Measurements from ENCODE around the gene SETD1A. TPM values are rescaled to one million over a fixed set of nuclear protein-coding genes. Genes with fewer than 3 reads are reported as not detected.
A peak's percentile ranks its signal among the peaks of the same experiment; 100 is the strongest.
"Not testable (repeated sequence)": the region's sequence is repeated elsewhere in the genome, so short reads cannot be mapped to it uniquely, and the experiment has no call there.

The SETD1A gene
- total RNA-seq, 1 experiment from 2014 or later = 8.9 TPM

DNA sequence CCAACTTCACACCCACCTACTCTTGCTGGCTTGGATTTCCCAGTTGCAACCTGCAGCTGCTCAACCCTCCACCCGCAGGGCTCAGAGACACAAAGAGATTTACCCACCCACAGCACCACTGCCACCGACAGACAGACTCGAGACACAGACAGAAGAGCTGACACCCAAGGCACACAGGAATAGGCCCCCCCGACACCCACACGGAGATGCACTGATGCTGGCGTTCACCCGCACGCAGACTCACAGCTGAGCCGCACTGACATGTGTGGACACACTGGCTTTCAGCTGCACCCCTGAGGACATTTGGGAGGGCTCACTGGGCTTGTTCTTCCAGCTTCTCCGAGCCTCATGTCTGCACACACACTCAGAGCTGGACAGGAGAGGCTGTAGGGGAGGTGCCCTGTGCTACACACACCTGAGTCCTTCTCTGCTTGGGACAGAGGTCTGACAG is 44.7 kb downstream of the SETD1A start:
- no peak overlapping the region for H3K27ac ChIP-seq
- no peaks in the 10 kb centered on the region for H3K9me3 ChIP-seq (replicated peaks)
- no peak overlapping the region for H3K4me3 ChIP-seq
- peaks cover 27% of the 10 kb centered on the region for H3K4me1 ChIP-seq
- DNase-seq = peak in 1 of 2 experiments; percentile 50
- no peaks in the 10 kb centered on the region for H3K36me3 ChIP-seq
- no peaks in the 10 kb centered on the region for H3K27me3 ChIP-seq

DNA sequence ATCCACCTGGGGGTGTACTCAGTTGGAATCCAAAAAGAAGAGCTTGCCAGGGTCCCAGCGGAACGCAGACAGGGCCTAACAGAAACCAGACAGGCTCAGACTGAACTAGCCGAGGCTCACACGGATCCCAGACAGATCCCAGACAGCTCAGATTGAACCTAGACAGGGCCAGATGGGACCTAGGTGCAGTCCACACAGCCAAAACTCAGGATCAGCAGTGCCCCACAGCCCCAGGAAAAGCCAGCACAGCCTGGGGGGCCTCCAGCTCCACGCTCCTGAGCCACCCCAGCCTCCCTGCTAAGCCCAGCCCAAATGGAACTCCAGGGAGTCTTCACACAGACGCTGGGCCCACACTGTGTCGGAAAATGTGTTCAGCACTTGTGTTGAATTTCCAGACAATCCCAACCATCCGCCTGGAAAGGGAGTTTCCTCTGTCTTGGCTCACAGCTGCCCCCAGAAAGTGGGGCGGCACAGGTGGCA is 45.3 kb downstream of the SETD1A start:
- Histone ChIP-seq H3K27me3 (no peaks in the 10 kb centered on the region), H3K9me3 (replicated peaks) (no peaks in the 10 kb centered on the region), H3K27ac (no peak overlapping the region), H3K4me1 (peaks cover 21% of the 10 kb centered on the region), H3K4me3 (no peak overlapping the region), H3K36me3 (no peaks in the 10 kb centered on the region)
- DNase-seq = no peak

DNA sequence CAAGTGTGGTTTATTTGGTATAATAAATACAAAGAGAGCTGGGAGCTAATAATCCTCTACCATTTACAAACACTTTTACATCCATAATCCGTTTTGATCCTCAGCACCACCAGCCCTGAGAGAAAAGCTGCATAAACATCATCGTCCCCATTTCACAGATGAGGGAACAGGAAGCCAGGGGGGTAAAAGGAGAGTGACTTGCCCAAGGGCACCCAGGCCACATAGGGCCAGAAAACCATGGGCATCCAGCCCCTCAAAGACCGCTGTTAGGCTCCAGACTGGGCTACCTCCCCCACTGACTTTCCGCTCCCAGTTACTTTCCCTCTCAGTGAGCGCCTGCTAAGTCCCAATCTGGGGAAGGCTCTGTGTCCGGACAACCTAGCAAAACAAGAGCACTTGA is 46.2 kb downstream of the SETD1A start:
- Histone ChIP-seq H3K9me3 (replicated peaks) (no peaks in the 10 kb centered on the region), H3K36me3 (no peaks in the 10 kb centered on the region), H3K27ac (no peak overlapping the region), H3K27me3 (no peaks in the 10 kb centered on the region), H3K4me1 (peaks cover 13% of the 10 kb centered on the region), H3K4me3 (no peak overlapping the region)
- DNase-seq = no peak

DNA sequence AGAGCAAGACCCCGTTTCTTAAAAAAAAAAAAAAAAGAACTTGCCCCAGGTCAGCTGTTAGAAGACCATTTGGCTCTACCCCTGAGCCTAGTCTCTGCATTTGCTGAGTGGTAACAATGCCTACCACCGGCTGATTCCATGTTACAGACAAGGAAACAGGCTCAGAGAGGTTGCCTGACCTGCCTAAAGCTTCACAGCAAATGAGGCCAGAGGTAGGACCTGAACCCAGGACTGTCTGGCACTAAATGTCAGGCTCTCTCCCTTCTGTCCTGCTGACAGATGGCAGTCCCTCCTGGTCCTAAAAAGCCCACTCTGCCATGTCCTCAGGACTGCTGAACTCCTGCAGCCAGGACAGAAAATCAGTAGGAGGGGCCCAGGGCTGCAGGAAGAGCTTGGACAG is 47.1 kb downstream of the SETD1A start:
- no peak for DNase-seq
- H3K27ac ChIP-seq = no peak overlapping the region
- H3K9me3 ChIP-seq (replicated peaks) = no peaks in the 10 kb centered on the region
- H3K4me3 ChIP-seq = no peak overlapping the region
- H3K36me3 ChIP-seq = no peaks in the 10 kb centered on the region
- H3K27me3 ChIP-seq = no peaks in the 10 kb centered on the region
- peaks cover 9% of the 10 kb centered on the region for H3K4me1 ChIP-seq

DNA sequence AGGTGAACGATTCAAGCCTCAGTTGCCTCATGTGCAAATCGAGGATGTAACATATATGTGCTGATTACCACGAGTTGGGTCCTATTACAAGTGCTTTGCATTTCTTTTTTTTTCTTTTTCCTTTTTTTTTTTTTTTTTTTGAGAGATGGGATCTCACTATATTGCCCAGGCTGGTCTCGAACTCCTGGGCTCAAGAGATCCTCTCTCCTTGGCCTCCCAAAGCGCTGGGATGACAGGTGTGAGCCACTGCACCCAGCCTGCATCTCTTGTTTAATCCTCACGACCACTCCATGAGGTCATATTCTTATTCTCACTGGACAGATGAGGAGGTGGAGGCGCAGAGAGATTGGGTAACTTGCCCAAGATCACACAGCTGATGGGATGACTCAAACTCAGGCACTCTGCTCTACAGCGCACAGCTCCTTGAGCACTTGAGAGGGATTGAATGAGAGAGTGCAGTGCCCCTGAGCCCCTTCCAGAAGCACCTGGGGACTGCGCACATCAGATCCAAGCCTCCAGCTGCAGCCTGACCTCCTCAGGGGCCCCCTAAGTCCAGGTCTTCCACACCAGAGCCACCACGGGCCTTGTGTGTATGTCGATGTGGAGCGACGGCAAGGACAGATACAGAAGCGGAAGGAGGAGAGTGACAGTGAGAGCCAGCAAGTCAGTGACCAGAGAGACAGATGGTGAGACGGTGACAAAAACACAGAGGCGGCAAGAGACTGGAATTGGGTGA is 48.0 kb downstream of the SETD1A start:
- DNase-seq = no peak
- H3K9me3 ChIP-seq (replicated peaks) = no peaks in the 10 kb centered on the region
- no peak overlapping the region for H3K27ac ChIP-seq
- no peak overlapping the region for H3K4me3 ChIP-seq
- no peaks in the 10 kb centered on the region for H3K36me3 ChIP-seq
- no peaks in the 10 kb centered on the region for H3K27me3 ChIP-seq
- peaks cover 9% of the 10 kb centered on the region for H3K4me1 ChIP-seq

DNA sequence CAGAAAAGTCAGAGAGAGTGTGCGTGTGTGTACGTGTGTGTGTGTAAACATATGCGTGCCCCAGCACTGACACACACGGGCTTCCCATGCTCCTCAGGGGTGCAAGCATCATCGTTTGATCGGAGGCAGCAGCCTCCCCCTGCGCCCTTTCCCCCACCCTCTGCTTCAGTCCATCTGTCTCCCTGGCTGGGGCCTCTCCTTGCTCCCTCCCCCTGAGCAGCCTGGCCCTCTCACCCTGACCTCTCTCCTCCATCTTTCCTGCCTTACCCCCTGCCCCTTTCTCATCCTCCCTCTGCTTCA is 48.5 kb downstream of the SETD1A start:
- Histone ChIP-seq H3K9me3 (replicated peaks) (no peaks in the 10 kb centered on the region), H3K4me1 (peaks cover 9% of the 10 kb centered on the region), H3K27ac (no peak overlapping the region), H3K4me3 (no peak overlapping the region), H3K27me3 (0 out of 2 replicates have a peak, but pooled peaks cover 3% of the 10 kb centered on the region), H3K36me3 (no peaks in the 10 kb centered on the region)
- DNase-seq = no peak

DNA sequence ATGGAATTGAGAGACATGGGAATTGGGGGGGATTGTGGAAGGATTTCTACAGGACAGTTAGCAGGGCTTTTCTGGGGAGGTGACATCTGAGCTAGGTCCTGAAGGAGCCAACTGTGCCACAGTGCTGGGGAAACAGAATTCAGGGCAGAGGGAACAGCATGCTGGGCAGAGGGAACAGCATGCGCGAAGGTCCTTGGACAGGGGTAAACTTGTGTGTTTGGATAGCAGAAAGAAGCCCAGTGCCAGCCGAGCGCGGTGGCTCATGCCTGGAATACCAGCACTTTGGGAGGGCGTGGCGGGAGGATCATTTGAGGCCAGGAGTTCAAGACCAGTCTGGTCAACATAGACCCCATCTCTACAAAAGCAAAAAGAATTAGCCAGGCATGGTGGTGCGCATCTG is 49.0 kb downstream of the SETD1A start:
- no peak overlapping the region for H3K4me3 ChIP-seq
- H3K27ac ChIP-seq = no peak overlapping the region
- H3K4me1 ChIP-seq = peaks cover 9% of the 10 kb centered on the region
- H3K27me3 ChIP-seq = 0 out of 2 replicates have a peak, but pooled peaks cover 3% of the 10 kb centered on the region
- no peak for DNase-seq
- H3K9me3 ChIP-seq (replicated peaks) = no peaks in the 10 kb centered on the region
- no peaks in the 10 kb centered on the region for H3K36me3 ChIP-seq

DNA sequence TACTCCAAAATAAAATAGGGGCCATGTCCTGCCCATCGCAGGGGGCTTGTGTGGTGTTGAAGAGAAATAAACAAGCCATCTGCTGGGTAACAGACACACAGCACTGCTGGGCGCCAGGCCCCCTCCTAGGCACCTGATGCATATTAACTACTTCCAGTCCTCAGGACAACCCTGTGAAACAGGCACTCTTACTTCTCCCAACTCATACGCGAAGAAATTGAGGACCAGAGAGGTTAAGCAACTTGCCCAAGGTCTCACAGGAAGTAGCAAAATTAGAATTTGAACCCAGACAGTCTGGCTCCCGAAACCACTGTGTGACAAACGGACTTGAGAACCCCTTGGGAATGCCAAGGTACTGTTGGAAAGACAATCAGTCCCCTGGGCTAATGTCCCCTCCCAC is 50.1 kb downstream of the SETD1A start:
- no peak overlapping the region for H3K4me3 ChIP-seq
- 0 out of 2 replicates have a peak, but pooled peaks cover 3% of the 10 kb centered on the region for H3K27me3 ChIP-seq
- H3K4me1 ChIP-seq = peaks cover under 1% of the 10 kb centered on the region; the same call in 1 of the 2 replicates
- no peak overlapping the region for H3K27ac ChIP-seq
- no peaks in the 10 kb centered on the region for H3K36me3 ChIP-seq
- DNase-seq = no peak
- H3K9me3 ChIP-seq (replicated peaks) = no peaks in the 10 kb centered on the region

DNA sequence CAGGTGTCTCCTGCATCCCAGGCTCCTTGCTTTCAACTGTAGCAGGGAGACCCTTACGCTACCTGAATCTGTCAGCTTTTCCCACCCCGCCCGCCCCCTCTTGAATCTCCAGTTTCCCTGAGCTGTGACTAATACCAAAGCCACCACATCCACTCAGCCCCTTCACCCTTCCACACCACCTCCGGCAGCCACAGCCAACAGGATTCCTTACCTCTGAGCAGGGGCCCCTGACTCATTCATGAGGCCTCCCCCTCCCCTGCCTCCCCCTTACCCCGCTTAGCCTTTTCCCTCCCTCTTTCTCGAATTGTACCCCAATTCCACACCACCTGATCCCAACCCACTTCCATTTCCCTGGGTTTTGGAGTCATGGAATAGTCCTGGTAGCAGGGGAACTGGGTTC is 50.6 kb downstream of the SETD1A start:
- H3K36me3 ChIP-seq = no peaks in the 10 kb centered on the region
- H3K27ac ChIP-seq = no peak overlapping the region
- 0 out of 2 replicates have a peak, but pooled peaks cover 3% of the 10 kb centered on the region for H3K27me3 ChIP-seq
- peak in 1 of 2 experiments; percentile 35 for DNase-seq
- H3K4me1 ChIP-seq = no peaks in the 10 kb centered on the region
- no peaks in the 10 kb centered on the region for H3K9me3 ChIP-seq (replicated peaks)
- H3K4me3 ChIP-seq = no peak overlapping the region

DNA sequence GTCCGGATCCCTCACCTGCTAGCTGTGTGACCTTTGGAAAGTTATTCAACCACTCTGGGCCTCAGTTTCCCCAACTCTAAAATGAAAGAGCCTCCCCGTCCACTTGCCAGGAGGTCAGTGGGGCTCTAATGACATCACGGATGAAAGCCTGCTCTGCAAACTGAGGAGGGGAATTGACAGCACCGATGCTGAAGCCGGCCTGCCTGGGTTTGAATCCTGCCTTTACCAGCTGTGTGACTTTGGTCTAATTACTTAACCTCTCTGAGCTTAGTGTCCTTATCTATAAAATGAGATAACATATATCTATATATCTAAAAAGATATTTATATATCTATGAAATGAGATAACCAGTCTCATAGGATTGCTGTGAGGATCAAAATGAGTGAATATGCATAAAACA is 51.0 kb downstream of the SETD1A start:
- no peak for DNase-seq
- Histone ChIP-seq H3K27me3 (0 out of 2 replicates have a peak, but pooled peaks cover 3% of the 10 kb centered on the region), H3K4me3 (no peak overlapping the region), H3K27ac (no peak overlapping the region), H3K9me3 (replicated peaks) (no peaks in the 10 kb centered on the region), H3K4me1 (no peaks in the 10 kb centered on the region), H3K36me3 (no peaks in the 10 kb centered on the region)

DNA sequence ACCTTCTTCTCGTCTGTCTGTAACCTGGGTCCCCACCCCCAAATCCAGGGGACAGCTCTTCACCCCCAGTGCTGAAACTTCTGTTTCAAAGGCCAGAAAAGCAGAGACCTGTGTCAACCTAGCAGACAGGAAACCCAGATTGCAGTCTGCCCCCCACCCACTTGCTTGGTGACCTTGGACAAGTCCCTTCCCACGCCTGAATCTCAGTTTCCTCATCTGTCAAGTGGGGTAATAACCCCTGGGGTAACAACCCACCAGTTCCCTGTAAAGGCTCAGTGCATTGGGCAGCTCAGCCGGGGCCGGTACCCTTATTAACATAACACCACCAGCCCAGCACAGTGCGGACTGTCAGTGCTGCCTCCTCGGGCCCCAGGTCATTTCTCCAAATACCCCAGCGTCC is 51.6 kb downstream of the SETD1A start:
- no peaks in the 10 kb centered on the region for H3K9me3 ChIP-seq (replicated peaks)
- H3K36me3 ChIP-seq = no peaks in the 10 kb centered on the region
- H3K4me1 ChIP-seq = no peaks in the 10 kb centered on the region
- no peak overlapping the region for H3K27ac ChIP-seq
- H3K27me3 ChIP-seq = 0 out of 2 replicates have a peak, but pooled peaks cover 3% of the 10 kb centered on the region
- no peak overlapping the region for H3K4me3 ChIP-seq
- no peak for DNase-seq

DNA sequence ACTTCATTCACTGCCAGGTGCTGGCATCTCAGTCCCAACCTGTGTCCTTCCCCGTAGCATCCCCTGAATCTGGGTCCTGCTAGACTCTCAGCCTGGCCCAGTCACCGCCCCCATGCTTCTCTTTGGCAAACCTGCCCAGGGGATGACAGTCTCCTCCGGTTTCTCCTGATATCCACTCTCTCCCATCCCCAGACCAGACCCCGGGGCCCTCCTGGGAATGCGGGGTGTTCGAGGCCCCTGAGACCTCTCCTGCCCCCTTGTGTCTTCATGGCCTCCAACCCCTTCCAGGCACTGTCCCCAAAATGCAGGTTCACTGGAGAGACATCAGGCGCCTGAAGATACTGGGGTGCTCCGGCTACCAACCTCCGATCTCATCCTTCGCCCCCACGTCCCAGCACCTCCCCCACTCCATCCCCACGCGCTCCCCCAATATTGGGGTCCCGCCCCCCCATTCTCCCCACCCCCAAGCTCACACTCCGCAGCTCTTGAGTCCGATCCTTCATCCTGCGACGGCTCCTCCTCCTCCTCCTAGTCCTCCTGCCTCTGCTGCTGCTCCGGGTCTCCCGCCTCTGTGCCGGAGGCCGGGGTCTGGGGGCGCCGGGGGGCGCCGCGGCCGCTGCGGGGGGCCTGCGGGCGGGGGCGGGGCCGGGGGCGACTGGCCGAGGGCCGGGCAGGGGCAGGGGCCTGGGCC is 52.5 kb downstream of the SETD1A start:
- peak overlapping the region; percentile 24; the same call in 1 of the 2 replicates for H3K4me3 ChIP-seq
- H3K27ac ChIP-seq = no peak overlapping the region
- H3K27me3 ChIP-seq = 0 out of 2 replicates have a peak, but pooled peaks cover 3% of the 10 kb centered on the region
- no peak for DNase-seq
- no peaks in the 10 kb centered on the region for H3K9me3 ChIP-seq (replicated peaks)
- no peaks in the 10 kb centered on the region for H3K4me1 ChIP-seq
- no peaks in the 10 kb centered on the region for H3K36me3 ChIP-seq

DNA sequence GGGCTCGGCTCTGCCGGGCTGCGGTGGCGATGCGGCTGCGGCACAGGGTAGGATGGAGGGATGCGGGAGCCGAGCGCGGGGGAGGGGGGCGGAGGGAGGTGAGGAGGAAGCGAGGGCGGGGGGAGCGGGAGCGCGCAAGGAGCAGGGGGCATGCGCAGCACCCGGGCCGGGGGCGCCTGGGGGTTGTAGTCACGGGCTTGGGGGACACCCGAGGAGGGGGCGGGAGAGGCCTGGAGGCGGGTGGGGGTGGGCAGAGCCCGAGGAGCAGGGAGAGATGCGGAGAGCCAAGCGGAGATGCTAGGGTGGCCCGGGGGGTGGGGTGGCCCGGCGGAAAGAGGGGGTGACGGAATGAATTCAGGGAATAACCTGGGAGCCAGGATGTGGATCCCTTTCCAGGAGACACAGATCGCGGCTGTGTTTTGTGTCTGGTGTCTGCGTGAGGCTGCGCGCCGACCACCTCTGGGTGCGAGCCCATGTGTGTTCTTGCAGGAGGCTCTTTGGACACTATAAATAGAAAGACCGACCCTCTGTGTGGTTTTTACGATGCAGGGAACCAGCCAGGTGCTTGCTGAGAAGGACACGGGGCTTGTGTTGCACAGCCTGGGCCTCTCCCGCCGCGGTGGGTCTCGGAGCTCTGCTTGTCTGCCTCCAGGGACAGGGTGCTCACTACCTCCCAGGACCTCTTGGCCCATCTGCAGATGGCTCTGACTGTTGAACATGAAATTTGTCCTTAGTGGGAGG is 53.2 kb downstream of the SETD1A start, which contains the start of gene STX1B:
Gene STX1B (minus strand): TSS at position 54 of the 741 bp plus-strand sequence. CDS start 242 bp downstream, outside the sequence.
- DNase-seq = peak; percentile 54 to 58
- Histone ChIP-seq H3K27ac (no peak within 1 kb of the TSS), H3K27me3 (0 out of 2 replicates have a peak, but pooled peaks cover 3% of the 10 kb centered on the region), H3K9me3 (replicated peaks) (no peaks in the 10 kb centered on the region), H3K4me1 (no peaks in the 10 kb centered on the region), H3K4me3 (peak within 1 kb of the TSS; percentile 48), H3K36me3 (no peaks in the 10 kb centered on the region)

DNA sequence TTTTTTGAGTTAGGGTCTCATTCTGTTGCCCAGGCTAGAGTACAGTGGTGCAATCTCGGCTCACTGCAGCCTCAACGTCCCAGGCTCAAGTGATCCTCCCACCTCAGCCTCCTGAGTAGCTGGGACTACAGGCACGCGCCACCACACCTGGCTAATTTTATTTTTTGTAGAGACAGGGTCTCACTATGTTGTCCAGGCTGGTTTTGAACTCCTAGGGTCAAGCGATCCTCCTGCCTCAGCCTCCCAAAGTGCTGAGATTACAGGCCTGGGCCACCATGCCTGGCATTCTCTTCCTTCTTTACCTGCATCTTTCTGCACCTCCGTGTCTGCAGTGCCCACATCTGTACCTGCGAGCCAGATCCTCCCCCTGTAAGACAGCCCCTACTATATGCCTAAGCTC is 54.3 kb downstream of the SETD1A start:
- not testable (repeated sequence) for H3K27ac ChIP-seq; H3K9me3 ChIP-seq (replicated peaks); H3K27me3 ChIP-seq; H3K36me3 ChIP-seq; H3K4me1 ChIP-seq; DNase-seq; H3K4me3 ChIP-seq

DNA sequence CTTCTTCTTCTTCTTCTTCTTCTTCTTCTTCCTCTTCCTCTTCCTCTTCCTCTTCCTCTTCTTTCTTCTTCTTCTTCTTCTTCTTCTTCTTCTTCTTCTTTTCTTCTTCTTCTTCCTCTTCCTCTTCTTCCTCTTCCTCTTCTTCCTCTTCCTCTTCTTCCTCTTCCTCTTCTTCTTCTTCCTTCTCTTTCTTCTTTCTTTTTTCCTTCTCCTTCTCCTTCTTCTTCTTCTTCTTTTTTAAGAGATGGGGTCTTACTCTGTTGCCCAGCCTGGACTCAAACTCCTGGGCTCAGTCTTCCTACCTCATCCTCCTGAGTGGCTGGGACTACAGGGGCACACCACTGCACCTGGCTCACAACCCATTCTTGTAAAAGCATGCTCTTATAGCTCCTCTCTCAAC is 55.7 kb downstream of the SETD1A start:
- not testable (repeated sequence) for H3K36me3 ChIP-seq

More for the DNA sequence above, 55.7 kb downstream of the SETD1A start:
- not testable (repeated sequence) for H3K27ac ChIP-seq; H3K9me3 ChIP-seq (replicated peaks); H3K4me3 ChIP-seq; DNase-seq; H3K27me3 ChIP-seq; H3K4me1 ChIP-seq
